Activated CD4-positive, alpha-beta T cell treated with anti-CD3 and anti-CD28 coated beads, Interleukin-2, amount 10 ng/mL, durations not matched to agents 7 days and 5 days (primary cell): ENCODE results near the gene HTD2. TPM values are rescaled to one million over a fixed set of nuclear protein-coding genes. Genes with fewer than 3 reads are reported as not detected.
"Not testable (repeated sequence)": the region's sequence is repeated elsewhere in the genome, so short reads cannot be mapped to it uniquely, and the experiment has no call there.

Source experiments
- CTCF ChIA-PET: fragments of 350-600 bp; sonication (Branson Sonifier 250); formaldehyde crosslinking; loops from one replicate; lab custom pipeline; 2021; ENCODE audit warnings: antibody characterized with exemption; lab: Charles Lee
- POLR2A ChIA-PET: fragments of 350-600 bp; sonication (Branson Sonifier 250); formaldehyde crosslinking; loops from one replicate; lab custom pipeline; 2021; ENCODE audit warnings: antibody characterized with exemption; lab: Charles Lee
- DNase-seq: peaks from one replicate; pipeline ENCODE4 v3.0.0-alpha.2; 2020
- H3K27ac Mint-ChIP-seq: one replicate; pipeline ENCODE4 v1.8.0; 2021; ENCODE audit warnings: mild to moderate bottlenecking, moderate library complexity, mixed read lengths
- H3K27me3 Mint-ChIP-seq: one replicate; pipeline ENCODE4 v1.8.0; 2021; ENCODE audit warnings: mixed read lengths
- H3K36me3 Mint-ChIP-seq: one replicate; pipeline ENCODE4 v1.8.0; 2021; ENCODE audit warnings: low read depth, mixed read lengths
- H3K4me1 Mint-ChIP-seq: one replicate; pipeline ENCODE4 v1.8.0; 2021; ENCODE audit warnings: mixed read lengths
- H3K4me3 Mint-ChIP-seq: one replicate; pipeline ENCODE4 v1.8.0; 2021; ENCODE audit warnings: mild to moderate bottlenecking, moderate library complexity, mixed read lengths
- H3K9me3 Mint-ChIP-seq: one replicate; pipeline ENCODE4 v1.8.0; 2021; ENCODE audit warnings: mixed read lengths
- total RNA-seq, 2 experiments: library from RNA; stranded (reverse); gene quantifications; one replicate each; pipeline ENCODE4 v1.2.3, GENCODE V29; 2021

Gene HTD2
- 1 to 10 TPM; 6.2 to 7.0 TPM for total RNA-seq

DNA sequence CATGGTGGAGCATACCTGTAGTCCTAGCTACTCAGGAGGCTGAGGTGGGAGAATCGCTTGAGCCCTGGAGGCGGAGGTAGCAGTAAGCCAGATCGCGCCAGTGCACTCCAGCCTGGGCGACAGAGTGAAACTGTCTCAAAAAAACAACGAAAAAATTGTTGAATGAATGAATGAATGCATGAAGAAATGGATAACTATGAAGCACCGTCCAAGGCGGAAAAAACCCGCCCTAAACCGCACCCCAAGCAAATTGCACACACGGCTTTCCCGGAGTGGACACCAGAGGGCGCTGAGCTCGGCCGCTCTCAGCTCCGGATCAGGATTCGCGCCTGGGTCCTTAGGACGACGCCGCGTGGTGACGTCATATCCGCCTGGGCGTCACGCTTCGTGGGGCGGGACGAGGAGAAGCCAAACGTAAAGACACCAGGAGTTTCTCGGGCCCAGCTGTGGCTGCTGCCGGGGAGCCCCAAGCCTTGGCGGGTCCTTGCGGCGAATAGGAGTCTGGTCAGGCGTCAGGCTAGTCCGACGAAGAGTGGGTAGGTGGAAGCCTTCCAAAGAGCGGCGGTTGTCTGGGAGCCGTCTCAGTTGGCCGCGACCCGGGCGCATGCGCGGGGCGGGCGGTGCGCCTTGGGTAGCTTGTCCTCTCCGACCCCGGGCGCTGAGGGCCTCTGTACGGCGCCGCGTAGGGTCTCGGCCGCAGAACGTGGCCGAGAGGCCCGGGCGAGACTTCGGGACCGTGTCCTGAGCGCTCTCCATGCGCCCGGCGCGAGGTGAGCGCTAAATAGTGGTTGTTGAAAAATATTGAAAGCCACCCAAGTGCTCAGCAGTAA is at the start of gene HTD2, which contains the start of gene RPP14:
Gene HTD2, plus strand, starts transcription at position 639 of the 830 bp plus-strand sequence. CDS start 11,094 bp downstream, outside the sequence.
Gene RPP14, plus strand, starts transcription at position 364 of the 830 bp plus-strand sequence. CDS start 4,085 bp downstream, outside the sequence.
- Mint-ChIP-seq H3K27me3 (peaks cover 15% of the 10 kb centered on the region), H3K4me3 (peak within 1 kb of the TSS; percentile 93), H3K9me3 (peaks cover 4% of the 10 kb centered on the region), H3K27ac (peak within 1 kb of the TSS; percentile 99), H3K36me3 (peaks cover 14% of the 10 kb centered on the region), H3K4me1 (peaks cover 35% of the 10 kb centered on the region)
- ChIA-PET CTCF (interaction anchor here (0.7 to 4.8 kb wide), 57 partner anchors 9 to 326 kb away, joined by 3 to 26 read pairs (median 5); partner anchors contain the start of genes ABHD6, ACOX2 and KCTD6), POLR2A (interaction anchor here (0.7 to 0.8 kb wide), 2 partner anchors 109 to 155 kb away, joined by 3 read pairs; no protein-coding TSS in a partner anchor)
- peak; percentile 99 for DNase-seq

DNA sequence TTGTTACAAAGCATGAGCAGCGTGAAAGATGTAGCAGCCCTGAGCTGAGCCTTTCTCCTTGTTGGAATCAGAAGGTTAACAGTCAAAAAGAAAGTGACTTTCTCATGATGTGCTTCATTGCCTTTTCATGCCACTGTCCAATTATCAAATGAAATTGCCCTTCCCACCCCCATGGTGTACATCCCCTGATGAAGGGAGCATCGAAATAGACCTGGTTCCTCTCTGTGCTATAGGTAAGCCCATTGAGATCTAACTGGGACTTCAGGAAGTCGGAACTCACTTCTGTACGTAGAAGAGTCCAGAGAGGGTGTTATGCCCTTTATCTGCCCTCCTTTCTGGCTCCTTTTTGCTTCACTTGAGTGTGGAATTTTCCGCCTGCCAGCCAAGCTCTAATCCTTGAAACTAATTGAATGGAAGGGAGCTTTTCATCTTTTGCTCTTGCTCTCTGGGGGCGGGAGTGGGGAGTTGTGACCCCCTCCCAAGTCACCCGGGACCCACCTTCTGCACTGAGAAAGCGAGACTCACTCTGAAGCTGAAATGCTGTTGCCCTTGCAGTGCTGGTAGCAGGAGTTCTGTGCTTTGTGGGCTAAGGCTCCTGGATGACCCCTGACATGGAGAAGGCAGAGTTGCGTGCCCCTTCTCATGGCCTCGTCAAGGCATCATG is 47.8 kb upstream of the HTD2 start:
- no peak overlapping the region for H3K27ac Mint-ChIP-seq
- ChIA-PET CTCF (interaction anchor here (0.6 to 1.1 kb wide), 2 partner anchors 188 to 213 kb away, joined by 3 to 5 read pairs; no protein-coding TSS in a partner anchor), POLR2A (no interaction called here)
- peaks cover 4% of the 10 kb centered on the region for H3K36me3 Mint-ChIP-seq
- H3K9me3 Mint-ChIP-seq: no peaks in the 10 kb centered on the region
- no peaks in the 10 kb centered on the region for H3K4me1 Mint-ChIP-seq
- H3K4me3 Mint-ChIP-seq: no peak overlapping the region
- no peaks in the 10 kb centered on the region for H3K27me3 Mint-ChIP-seq
- DNase-seq: no peak

DNA sequence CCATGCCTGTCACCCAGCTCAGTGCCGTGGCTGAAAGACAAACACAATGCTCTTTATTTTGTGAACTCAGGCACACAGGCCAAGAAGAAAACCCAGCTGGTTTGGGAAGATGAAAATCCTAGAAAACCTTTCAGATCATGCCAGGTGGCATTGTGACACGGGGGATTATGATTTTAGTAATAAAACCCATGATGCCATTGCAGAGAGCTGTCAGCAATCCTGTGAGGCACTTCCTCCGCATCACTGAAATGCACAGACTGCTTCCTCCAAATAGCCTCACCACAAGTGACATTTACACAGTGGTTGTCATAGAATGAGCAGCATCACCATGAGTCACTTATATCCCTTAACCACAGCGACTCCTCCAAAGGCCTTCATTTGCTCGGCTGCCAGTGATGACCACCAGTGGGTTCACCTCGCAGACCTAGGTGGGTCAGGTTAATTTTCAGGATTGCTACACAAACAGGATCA is 46.0 kb upstream of the HTD2 start:
- Mint-ChIP-seq H3K4me3 (no peak overlapping the region), H3K27ac (no peak overlapping the region), H3K36me3 (peaks cover 4% of the 10 kb centered on the region), H3K27me3 (no peaks in the 10 kb centered on the region), H3K4me1 (no peaks in the 10 kb centered on the region), H3K9me3 (no peaks in the 10 kb centered on the region)
- DNase-seq: no peak
- ChIA-PET POLR2A (no interaction called here), CTCF (interaction anchor here (1.3 kb wide), 1 partner anchor 46 kb away, joined by 3 read pairs; no protein-coding TSS in a partner anchor)

DNA sequence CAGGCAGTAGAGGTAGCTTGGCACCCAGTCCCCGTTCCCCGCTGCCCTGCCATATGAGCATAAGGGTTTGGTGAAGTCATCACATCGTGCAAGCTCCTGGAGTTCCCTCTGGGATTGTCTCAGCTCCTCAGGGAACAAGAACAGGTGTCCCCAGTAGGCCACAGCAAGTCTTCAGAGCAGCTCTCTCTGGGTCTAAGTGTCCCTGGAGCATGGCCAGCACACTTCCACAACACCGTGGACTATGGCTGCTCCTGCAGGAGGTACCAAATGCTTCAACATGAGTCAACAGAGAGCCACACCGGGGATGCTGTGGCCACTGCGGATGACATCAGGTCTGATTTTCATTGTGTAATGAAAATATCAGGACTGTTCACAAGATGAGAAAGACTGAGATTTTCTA is 45.6 kb upstream of the HTD2 start:
- CTCF ChIA-PET: interaction anchor here (1.3 kb wide), 1 partner anchor 46 kb away, joined by 3 read pairs; no protein-coding TSS in a partner anchor

DNA sequence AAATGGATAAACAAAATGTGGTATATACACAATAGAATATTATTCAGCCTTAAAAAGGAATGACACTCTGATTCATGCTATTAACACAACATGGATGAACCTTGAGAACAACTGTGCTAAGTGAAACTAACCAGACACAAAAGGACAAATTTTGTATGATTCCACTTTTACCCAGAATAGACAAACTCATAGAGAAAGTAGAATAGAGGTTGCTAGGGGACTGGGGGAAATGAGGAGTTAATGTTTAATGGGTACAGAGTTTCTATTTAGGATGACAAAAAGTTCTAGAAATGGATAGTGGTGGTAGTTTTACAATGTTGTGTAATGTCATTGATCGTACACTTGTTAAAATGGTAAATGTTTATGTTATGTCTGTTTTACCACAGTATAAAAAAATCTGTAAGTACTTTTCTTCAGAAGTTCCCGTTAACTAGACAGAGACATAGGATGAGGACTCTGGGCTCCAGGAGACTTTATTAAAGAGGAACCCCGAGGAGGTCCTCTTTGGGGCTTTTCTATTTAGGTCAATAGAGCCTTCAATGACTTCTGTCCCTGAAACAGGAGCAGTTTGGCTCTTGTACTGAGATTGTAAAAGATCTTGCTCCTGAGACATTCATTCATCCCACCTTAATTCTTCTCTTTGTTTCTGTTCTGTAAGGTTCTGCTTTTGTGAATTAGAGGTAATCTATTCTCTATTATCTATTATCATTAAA is 44.2 kb upstream of the HTD2 start:
- Mint-ChIP-seq H3K4me1 (no peaks in the 10 kb centered on the region), H3K36me3 (peaks cover 4% of the 10 kb centered on the region), H3K27ac (no peak overlapping the region), H3K27me3 (no peaks in the 10 kb centered on the region), H3K4me3 (no peak overlapping the region), H3K9me3 (no peaks in the 10 kb centered on the region)
- ChIA-PET CTCF (interaction anchor here (0.6 kb wide), 1 partner anchor 419 kb away, joined by 4 read pairs; no protein-coding TSS in a partner anchor), POLR2A (no interaction called here)
- DNase-seq: no peak

More for the DNA sequence above, 45.6 kb upstream of the HTD2 start:
- POLR2A ChIA-PET: no interaction called here
- no peak for DNase-seq
- no peak overlapping the region for H3K27ac Mint-ChIP-seq
- no peaks in the 10 kb centered on the region for H3K4me1 Mint-ChIP-seq
- H3K27me3 Mint-ChIP-seq: no peaks in the 10 kb centered on the region
- no peaks in the 10 kb centered on the region for H3K9me3 Mint-ChIP-seq
- peaks cover 4% of the 10 kb centered on the region for H3K36me3 Mint-ChIP-seq
- no peak overlapping the region for H3K4me3 Mint-ChIP-seq

DNA sequence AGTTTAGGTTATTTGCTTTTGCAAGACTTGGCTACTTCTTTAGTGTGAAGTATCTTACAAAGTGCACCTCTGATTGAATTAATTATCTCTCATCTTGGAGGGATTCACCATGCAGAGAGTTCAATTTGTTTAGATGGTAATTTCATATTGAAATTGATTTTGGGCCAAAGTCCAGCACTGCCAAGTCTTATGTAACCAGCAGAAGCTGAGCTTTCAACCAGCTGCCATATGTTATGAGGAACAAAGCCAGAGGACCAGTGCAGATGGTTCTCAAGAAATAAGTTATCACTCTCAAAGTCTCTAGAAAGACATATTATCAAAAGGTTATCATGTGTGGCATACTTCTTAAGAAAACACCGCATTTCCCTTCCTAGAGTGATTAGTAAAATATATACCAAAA is 39.7 kb upstream of the HTD2 start:
- no peak for DNase-seq
- H3K4me3 Mint-ChIP-seq: no peak overlapping the region
- H3K27ac Mint-ChIP-seq: no peak overlapping the region
- ChIA-PET CTCF (no interaction called here), POLR2A (no interaction called here)
- no peaks in the 10 kb centered on the region for H3K9me3 Mint-ChIP-seq
- peaks cover 2% of the 10 kb centered on the region for H3K36me3 Mint-ChIP-seq
- peaks cover 5% of the 10 kb centered on the region for H3K4me1 Mint-ChIP-seq
- no peaks in the 10 kb centered on the region for H3K27me3 Mint-ChIP-seq

DNA sequence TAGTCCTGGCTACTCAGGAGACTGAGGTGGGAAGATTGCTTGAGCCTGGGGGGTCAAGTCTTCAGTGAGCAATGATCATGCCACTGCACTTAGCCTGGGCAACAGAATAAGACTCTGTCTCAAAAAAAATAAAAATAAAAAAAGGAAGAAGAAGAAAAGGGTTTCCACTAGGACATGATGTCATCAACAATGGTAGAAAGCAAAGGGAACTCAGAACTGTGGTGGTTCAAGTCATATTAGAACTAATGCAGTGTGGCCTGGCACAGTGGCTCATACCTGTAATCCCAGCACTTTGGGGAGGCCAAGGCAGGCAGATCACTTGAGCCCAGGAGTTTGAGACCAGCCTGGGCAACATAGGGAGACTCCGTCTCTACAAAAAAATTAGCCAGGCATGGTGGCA is 38.8 kb upstream of the HTD2 start:
- POLR2A ChIA-PET, H3K27me3 Mint-ChIP-seq, H3K36me3 Mint-ChIP-seq, H3K27ac Mint-ChIP-seq, H3K9me3 Mint-ChIP-seq, H3K4me3 Mint-ChIP-seq, DNase-seq: not testable (repeated sequence)
- H3K4me1 Mint-ChIP-seq: peaks cover 10% of the 10 kb centered on the region
- CTCF ChIA-PET: interaction anchor here (0.8 kb wide), 1 partner anchor 30 kb away, joined by 3 read pairs; no protein-coding TSS in a partner anchor

DNA sequence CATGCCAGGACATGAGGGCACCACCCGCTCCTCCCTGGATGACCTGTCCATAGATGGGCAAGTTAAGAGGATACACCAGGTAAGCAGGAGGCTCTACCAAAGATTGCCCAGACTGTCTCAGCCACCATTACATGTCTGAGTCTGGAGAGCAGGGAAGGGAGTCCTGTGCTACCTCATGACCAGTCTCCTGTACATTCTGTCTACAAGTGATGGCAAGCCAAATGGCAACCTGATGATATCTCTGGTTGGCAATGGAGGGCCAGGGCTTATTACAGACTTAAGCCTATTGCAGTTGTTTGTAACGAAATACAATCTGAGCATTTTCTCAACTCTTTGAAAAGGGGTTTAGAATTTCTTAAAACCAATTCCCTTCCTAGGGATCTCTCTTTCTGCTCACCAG is 37.0 kb upstream of the HTD2 start:
- no peak overlapping the region for H3K4me3 Mint-ChIP-seq
- H3K9me3 Mint-ChIP-seq: no peaks in the 10 kb centered on the region
- peaks cover 2% of the 10 kb centered on the region for H3K36me3 Mint-ChIP-seq
- H3K27ac Mint-ChIP-seq: no peak overlapping the region
- CTCF ChIA-PET: no interaction called here
- DNase-seq: no peak
- POLR2A ChIA-PET: no interaction called here
- H3K27me3 Mint-ChIP-seq: no peaks in the 10 kb centered on the region
- H3K4me1 Mint-ChIP-seq: peaks cover 10% of the 10 kb centered on the region

DNA sequence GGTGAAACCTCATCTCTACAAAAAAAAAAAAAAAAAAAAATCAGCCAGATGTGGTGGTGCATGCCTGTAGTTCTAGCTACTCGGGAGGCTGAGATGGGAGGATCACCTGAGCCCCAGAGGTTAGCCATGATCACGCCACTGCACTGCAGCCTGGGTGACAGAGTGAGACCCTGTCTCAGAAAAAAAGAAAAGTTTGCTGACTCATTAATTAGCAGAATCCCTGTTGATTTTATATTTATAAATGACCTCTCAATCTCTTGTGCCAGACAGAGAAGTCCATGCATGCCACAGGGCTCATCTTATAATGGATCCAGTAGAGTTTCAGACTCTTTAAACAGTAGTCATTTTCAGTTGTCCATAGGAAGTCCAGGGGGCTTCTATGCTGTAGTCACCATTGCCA is 35.8 kb upstream of the HTD2 start:
- Mint-ChIP-seq H3K9me3 (no peaks in the 10 kb centered on the region), H3K27ac (no peak overlapping the region), H3K4me1 (peaks cover 10% of the 10 kb centered on the region), H3K4me3 (no peak overlapping the region), H3K27me3 (no peaks in the 10 kb centered on the region), H3K36me3 (peaks cover 5% of the 10 kb centered on the region)
- CTCF ChIA-PET: interaction anchor here (1.1 to 1.6 kb wide), 2 partner anchors 93 to 181 kb away, joined by 4 read pairs; no protein-coding TSS in a partner anchor
- no peak for DNase-seq
- POLR2A ChIA-PET: no interaction called here

DNA sequence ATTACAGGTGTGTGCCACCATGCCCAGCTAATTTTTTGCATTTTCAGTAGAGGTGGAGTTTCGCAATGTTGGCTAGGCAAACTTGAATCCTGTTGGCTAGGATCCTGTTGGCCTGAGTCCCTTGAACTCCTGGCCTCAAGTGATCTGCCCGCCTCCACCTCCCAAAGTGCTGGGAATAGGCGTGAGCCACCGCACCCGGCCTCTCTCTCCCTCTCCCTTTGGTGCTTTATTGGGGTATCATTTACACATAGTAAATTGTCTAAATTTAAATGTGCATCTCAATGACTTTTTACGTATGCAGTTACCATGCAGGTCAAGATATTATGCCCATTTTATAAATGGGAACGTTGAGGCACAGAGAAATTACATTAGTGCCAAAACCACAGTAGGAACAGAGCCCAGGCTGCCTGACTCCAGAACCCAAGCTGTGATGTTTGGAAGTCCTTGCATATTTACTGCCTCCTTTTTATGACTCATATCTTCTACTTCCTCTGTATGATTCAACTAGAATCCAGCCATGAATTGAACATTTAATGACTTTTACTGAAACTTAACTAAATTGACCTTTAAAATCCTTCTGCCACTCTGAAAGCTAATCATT is 34.3 kb upstream of the HTD2 start:
- Mint-ChIP-seq H3K4me1 (peaks cover 10% of the 10 kb centered on the region), H3K27me3 (no peaks in the 10 kb centered on the region), H3K27ac (no peak overlapping the region), H3K9me3 (no peaks in the 10 kb centered on the region), H3K36me3 (peaks cover 8% of the 10 kb centered on the region), H3K4me3 (no peak overlapping the region)
- POLR2A ChIA-PET: no interaction called here
- DNase-seq: no peak
- CTCF ChIA-PET: interaction anchor here (0.6 to 1.0 kb wide), 2 partner anchors 52 to 105 kb away, joined by 3 read pairs; no protein-coding TSS in a partner anchor

DNA sequence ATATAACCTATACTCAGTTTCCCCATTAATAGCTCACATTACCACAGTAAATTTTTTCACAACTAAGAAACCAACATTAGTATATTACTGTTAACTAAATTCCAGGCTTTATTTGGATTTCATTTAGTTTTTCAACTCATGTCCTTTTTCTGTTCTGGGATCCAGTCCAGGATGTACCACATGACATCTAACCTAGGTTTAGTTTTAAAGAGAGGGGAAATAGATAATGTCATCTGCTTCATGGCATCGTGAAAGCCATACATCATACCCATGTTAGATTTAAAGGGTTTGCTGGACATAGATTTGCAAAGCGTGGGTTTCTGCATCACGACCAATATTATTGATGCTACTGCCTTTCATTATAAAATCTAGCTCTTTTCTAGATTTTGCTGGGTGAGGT is 33.4 kb upstream of the HTD2 start:
- POLR2A ChIA-PET: interaction anchor here (0.6 kb wide), 1 partner anchor 248 kb away, joined by 4 read pairs; no protein-coding TSS in a partner anchor
- DNase-seq: no peak
- CTCF ChIA-PET: interaction anchor here (0.6 to 2.3 kb wide), 2 partner anchors 36 to 52 kb away, joined by 3 to 4 read pairs; no protein-coding TSS in a partner anchor
- H3K36me3 Mint-ChIP-seq: peaks cover 10% of the 10 kb centered on the region
- H3K27me3 Mint-ChIP-seq: no peaks in the 10 kb centered on the region
- no peak overlapping the region for H3K4me3 Mint-ChIP-seq
- H3K4me1 Mint-ChIP-seq: peaks cover 10% of the 10 kb centered on the region
- H3K27ac Mint-ChIP-seq: no peak overlapping the region
- H3K9me3 Mint-ChIP-seq: peaks cover 2% of the 10 kb centered on the region
